Measurements from ENCODE around the gene WDR26.

GRCh38 chr1:224429616-224430326 lies 4.8 kb downstream of the WDR26 start:
- TF ChIP-seq GATA2 (IDR thresholded peaks at IDR 0.05; ENCODE audit: low read depth, low read length), result no peak
- TF ChIP-seq GATA3 (IDR thresholded peaks at IDR 0.05; ENCODE audit: low read depth, low read length), result no peak
